Activated CD4-positive, alpha-beta memory T cell treated with anti-CD3 and anti-CD28 coated beads, Interleukin-2, amount 10 ng/mL, durations not matched to agents 7 days and 5 days (primary cell): ENCODE measurements around the gene JMJD1C. TPM values are rescaled to one million over a fixed set of nuclear protein-coding genes. Genes with fewer than 3 reads are reported as not detected.

Experiments
- CTCF ChIA-PET: fragments of 350-600 bp; sonication (Branson Sonifier 250); formaldehyde crosslinking; loops from one replicate; lab custom pipeline; 2021; ENCODE audit warnings: antibody characterized with exemption, inconsistent platforms; lab: Charles Lee
- POLR2A ChIA-PET: fragments of 350-600 bp; sonication (Branson Sonifier 250); formaldehyde crosslinking; loops from one replicate; lab custom pipeline; 2021; ENCODE audit warnings: antibody characterized with exemption; lab: Charles Lee
- DNase-seq: peaks from one replicate; pipeline ENCODE4 v3.0.0-alpha.2; 2020
- H3K27ac Mint-ChIP-seq: one replicate; pipeline ENCODE4 v1.8.0; 2021; ENCODE audit warnings: mild to moderate bottlenecking, mixed read lengths
- H3K27me3 Mint-ChIP-seq: one replicate; pipeline ENCODE4 v1.8.0; 2021; ENCODE audit warnings: mixed read lengths
- H3K36me3 Mint-ChIP-seq: one replicate; pipeline ENCODE4 v1.8.0; 2021; ENCODE audit warnings: low read depth, mixed read lengths
- H3K4me1 Mint-ChIP-seq: one replicate; pipeline ENCODE4 v1.8.0; 2021; ENCODE audit warnings: mixed read lengths
- H3K4me3 Mint-ChIP-seq: one replicate; pipeline ENCODE4 v1.8.0; 2021; ENCODE audit warnings: mild to moderate bottlenecking, mixed read lengths
- H3K9me3 Mint-ChIP-seq: one replicate; pipeline ENCODE4 v1.8.0; 2021; ENCODE audit warnings: mixed read lengths
- total RNA-seq, 2 experiments: library from RNA; stranded (reverse); gene quantifications; one replicate each; pipeline ENCODE4 v1.2.3, GENCODE V29; 2021

The JMJD1C gene
- total RNA-seq, 2 experiments from 2014 or later, result 65.6 to 66.8 TPM

GRCh38 chr10:63474488-63474887 is 8.7 kb upstream of the JMJD1C start:
- ChIA-PET POLR2A (no interaction called here), CTCF (no interaction called here)
- no peak overlapping the region for H3K27ac Mint-ChIP-seq
- no peaks in the 10 kb centered on the region for H3K27me3 Mint-ChIP-seq
- no peaks in the 10 kb centered on the region for H3K36me3 Mint-ChIP-seq
- H3K4me3 Mint-ChIP-seq, result no peak overlapping the region
- H3K9me3 Mint-ChIP-seq, result no peaks in the 10 kb centered on the region
- peaks cover 2% of the 10 kb centered on the region for H3K4me1 Mint-ChIP-seq
- DNase-seq, result no peak

DNA sequence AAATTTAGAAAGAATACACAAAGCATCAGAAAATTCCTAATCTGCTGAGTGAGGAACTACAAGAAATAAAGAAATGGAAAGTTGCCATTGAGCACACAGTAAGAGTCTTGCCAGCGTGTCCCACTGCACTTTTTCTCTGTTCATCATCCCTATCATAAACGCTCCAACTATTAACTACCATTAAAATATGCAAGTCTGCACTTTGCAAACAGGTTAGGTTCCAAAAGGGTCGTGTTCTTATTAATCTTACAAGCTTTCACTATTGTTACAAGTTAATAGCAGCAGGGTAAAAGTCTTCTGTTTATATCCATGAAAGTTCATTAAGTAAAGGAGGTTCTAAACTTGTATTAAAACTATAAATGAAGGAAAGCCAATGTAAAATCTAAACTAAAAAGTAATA is 5.2 kb upstream of the JMJD1C start:
- CTCF ChIA-PET, result no interaction called here
- H3K4me3 Mint-ChIP-seq, result no peak overlapping the region

GRCh38 chr10:63468947-63469346 is 3.2 kb upstream of the JMJD1C start:
- Mint-ChIP-seq H3K36me3 (peaks cover 2% of the 10 kb centered on the region), H3K4me1 (peaks cover 17% of the 10 kb centered on the region), H3K4me3 (no peak overlapping the region), H3K9me3 (no peaks in the 10 kb centered on the region), H3K27me3 (peaks cover 4% of the 10 kb centered on the region), H3K27ac (no peak overlapping the region)
- ChIA-PET POLR2A (no interaction called here), CTCF (no interaction called here)
- DNase-seq, result no peak

More for the DNA sequence above, 5.2 kb upstream of the JMJD1C start:
- Mint-ChIP-seq H3K9me3 (no peaks in the 10 kb centered on the region), H3K36me3 (peaks cover 2% of the 10 kb centered on the region), H3K27me3 (peaks cover 4% of the 10 kb centered on the region), H3K27ac (no peak overlapping the region), H3K4me1 (peaks cover 5% of the 10 kb centered on the region)
- POLR2A ChIA-PET, result no interaction called here
- no peak for DNase-seq

DNA sequence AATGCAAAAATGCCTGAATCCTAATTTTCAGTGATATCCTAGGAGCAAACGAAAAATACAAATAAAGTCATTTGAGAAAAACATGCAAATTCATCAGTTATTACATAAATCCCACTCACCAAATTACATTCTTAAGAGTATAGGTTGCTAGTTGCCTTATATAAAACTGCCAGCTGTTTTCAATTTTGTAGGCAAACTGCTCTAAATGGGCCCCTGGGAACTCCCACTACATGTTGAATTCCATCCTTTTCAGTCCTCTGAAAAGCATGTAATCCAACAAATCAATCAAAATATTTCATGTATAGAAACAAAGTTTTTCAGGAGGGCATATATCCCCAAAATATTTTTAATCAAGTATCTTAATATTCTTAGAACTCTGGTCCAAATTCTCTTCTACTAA is 2.1 kb upstream of the JMJD1C start:
- no peak overlapping the region for H3K4me3 Mint-ChIP-seq
- no peaks in the 10 kb centered on the region for H3K9me3 Mint-ChIP-seq
- peaks cover 17% of the 10 kb centered on the region for H3K4me1 Mint-ChIP-seq
- H3K27me3 Mint-ChIP-seq, result peaks cover 4% of the 10 kb centered on the region
- ChIA-PET CTCF (no interaction called here), POLR2A (no interaction called here)
- H3K27ac Mint-ChIP-seq, result no peak overlapping the region
- peaks cover 2% of the 10 kb centered on the region for H3K36me3 Mint-ChIP-seq
- no peak for DNase-seq

- DNase-seq, result peak; percentile 23
- ChIA-PET CTCF (interaction anchor here (0.9 to 2.5 kb wide), 5 partner anchors 16 to 300 kb away, joined by 3 to 9 read pairs (median 3); no protein-coding TSS in a partner anchor), POLR2A (interaction anchor here (0.6 to 1.7 kb wide), 3 partner anchors 198 to 216 kb away, joined by 3 to 5 read pairs (median 3); no protein-coding TSS in a partner anchor)
- no peaks in the 10 kb centered on the region for H3K9me3 Mint-ChIP-seq
- H3K4me1 Mint-ChIP-seq, result peaks cover 17% of the 10 kb centered on the region
- H3K27me3 Mint-ChIP-seq, result peaks cover 4% of the 10 kb centered on the region
- peaks cover 2% of the 10 kb centered on the region for H3K36me3 Mint-ChIP-seq
- H3K27ac Mint-ChIP-seq, result peak overlapping the region; percentile 63
- peak overlapping the region; percentile 89 for H3K4me3 Mint-ChIP-seq
Observed at GRCh38 chr10:63466144-63466935, 563 bp upstream of the JMJD1C start.

DNA sequence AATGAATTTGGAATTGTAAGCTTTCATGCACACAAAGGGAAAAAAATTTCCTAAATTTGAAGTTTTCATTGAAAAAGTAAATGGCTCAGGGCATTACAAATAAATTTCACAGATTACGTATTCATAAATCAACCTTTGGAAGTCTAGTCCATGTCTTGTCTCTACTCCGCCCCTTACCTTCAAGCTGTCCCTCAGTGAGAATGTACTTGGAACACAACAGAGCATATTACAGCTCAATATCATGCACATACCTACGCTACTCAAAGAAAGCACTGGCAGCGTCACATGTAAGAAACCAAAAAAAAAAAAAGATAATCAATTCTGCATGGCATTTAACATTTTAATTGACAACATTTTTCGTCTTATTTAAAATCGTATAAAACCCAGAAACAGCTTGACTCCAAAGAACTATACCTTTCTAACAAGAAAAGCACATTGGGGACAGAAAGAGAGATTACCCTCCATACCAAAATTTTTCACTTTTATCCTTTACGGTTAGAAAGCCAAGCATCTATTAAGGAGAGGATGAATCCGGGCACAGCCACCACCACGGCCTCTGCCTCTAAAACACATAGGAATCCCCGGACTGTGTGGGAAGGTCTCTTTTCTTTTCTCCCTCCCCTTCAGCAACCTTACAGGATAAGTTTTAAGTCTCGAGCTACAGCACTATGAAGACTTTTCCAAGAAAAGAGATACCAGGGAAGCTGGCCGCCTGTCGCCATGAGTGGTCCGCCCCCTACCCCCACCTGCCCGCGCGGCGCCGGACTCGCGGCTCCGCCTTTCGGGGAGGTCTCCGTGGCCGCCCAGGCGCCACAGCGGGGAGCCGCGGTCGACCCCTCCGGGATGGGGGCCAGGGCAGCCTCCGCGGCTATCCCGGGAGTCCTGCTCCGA is 1.1 kb downstream of the JMJD1C start:
- Mint-ChIP-seq H3K27me3 (peaks cover 4% of the 10 kb centered on the region), H3K9me3 (no peaks in the 10 kb centered on the region), H3K27ac (no peak overlapping the region), H3K36me3 (peaks cover 2% of the 10 kb centered on the region), H3K4me3 (peak overlapping the region; percentile 89), H3K4me1 (peaks cover 17% of the 10 kb centered on the region)
- ChIA-PET POLR2A (interaction anchor here (0.6 to 1.7 kb wide), 4 partner anchors 10 to 196 kb away, joined by 3 to 9 read pairs (median 7); partner anchors contain the start of gene REEP3), CTCF (interaction anchor here (0.7 to 2.5 kb wide), 5 partner anchors 164 to 256 kb away, joined by 3 to 9 read pairs (median 5); no protein-coding TSS in a partner anchor)
- DNase-seq, result no peak

DNA sequence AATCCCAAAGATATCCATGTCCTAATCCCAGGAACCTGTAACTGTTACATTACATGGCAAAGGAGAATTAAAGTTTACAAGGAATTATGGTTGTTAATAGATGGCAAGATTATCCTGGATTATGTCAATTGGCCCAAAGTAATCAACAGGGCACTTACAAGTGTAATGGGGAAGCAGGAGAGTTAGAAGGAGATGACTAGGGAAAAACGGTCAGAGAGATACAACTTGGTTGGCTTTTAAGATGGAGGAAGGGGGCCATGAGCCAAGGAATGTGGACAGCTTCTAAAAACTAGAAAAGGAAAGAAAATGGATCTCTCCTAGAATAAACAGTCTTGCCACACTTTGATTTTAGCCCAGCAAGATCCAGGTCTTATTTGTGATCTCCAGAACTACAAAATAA is 3.3 kb downstream of the JMJD1C start:
- Mint-ChIP-seq H3K4me1 (peaks cover 18% of the 10 kb centered on the region), H3K27me3 (peaks cover 4% of the 10 kb centered on the region), H3K36me3 (peaks cover 2% of the 10 kb centered on the region), H3K9me3 (no peaks in the 10 kb centered on the region), H3K27ac (no peak overlapping the region), H3K4me3 (no peak overlapping the region)
- CTCF ChIA-PET, result no interaction called here
- POLR2A ChIA-PET, result no interaction called here
- DNase-seq, result no peak

DNA sequence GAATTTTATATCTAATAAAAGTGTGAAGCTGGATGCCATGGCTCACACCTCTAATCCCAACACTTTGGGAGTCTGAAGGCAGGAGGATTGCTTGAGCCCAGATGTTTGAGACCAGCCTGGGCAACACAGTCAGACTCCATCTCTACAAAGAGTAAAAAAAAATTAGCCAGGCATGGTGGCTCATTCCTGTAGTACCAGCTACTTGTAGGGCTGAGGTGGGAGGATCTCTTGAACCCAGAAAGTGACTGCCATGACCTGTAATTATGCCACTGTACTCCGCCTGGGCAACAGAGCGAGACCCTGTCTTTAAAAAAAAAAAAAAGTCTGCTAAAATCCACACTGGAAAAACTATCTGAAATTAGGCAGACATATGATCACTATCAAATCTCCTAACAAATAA is 7.6 kb downstream of the JMJD1C start:
- CTCF ChIA-PET, result interaction anchor here (0.7 to 1.0 kb wide), 3 partner anchors 221 to 241 kb away, joined by 3 read pairs; no protein-coding TSS in a partner anchor

GRCh38 chr10:63457594-63457993 is 8.2 kb downstream of the JMJD1C start:
- Mint-ChIP-seq H3K9me3 (no peaks in the 10 kb centered on the region), H3K36me3 (peaks cover 8% of the 10 kb centered on the region), H3K4me1 (peaks cover 2% of the 10 kb centered on the region), H3K4me3 (no peak overlapping the region), H3K27ac (no peak overlapping the region), H3K27me3 (no peaks in the 10 kb centered on the region)
- CTCF ChIA-PET, result interaction anchor here (1.0 kb wide), 1 partner anchor 229 kb away, joined by 3 read pairs; no protein-coding TSS in a partner anchor
- DNase-seq, result no peak
- POLR2A ChIA-PET, result no interaction called here

More for the DNA sequence above, 7.6 kb downstream of the JMJD1C start:
- Mint-ChIP-seq H3K27me3 (no peaks in the 10 kb centered on the region), H3K4me1 (peaks cover 2% of the 10 kb centered on the region), H3K27ac (no peak overlapping the region), H3K4me3 (no peak overlapping the region), H3K36me3 (peaks cover 8% of the 10 kb centered on the region), H3K9me3 (no peaks in the 10 kb centered on the region)
- POLR2A ChIA-PET, result no interaction called here
- no peak for DNase-seq

- H3K27me3 Mint-ChIP-seq, result no peaks in the 10 kb centered on the region
- H3K9me3 Mint-ChIP-seq, result no peaks in the 10 kb centered on the region
- no peak overlapping the region for H3K4me3 Mint-ChIP-seq
- H3K27ac Mint-ChIP-seq, result no peak overlapping the region
- ChIA-PET CTCF (interaction anchor here (0.5 kb wide), 1 partner anchor 261 kb away, joined by 3 read pairs; no protein-coding TSS in a partner anchor), POLR2A (no interaction called here)
- H3K36me3 Mint-ChIP-seq, result peaks cover 8% of the 10 kb centered on the region
- no peak for DNase-seq
- peaks cover 2% of the 10 kb centered on the region for H3K4me1 Mint-ChIP-seq
Observed at GRCh38 chr10:63456437-63457210, 9.2 kb downstream of the JMJD1C start.

DNA sequence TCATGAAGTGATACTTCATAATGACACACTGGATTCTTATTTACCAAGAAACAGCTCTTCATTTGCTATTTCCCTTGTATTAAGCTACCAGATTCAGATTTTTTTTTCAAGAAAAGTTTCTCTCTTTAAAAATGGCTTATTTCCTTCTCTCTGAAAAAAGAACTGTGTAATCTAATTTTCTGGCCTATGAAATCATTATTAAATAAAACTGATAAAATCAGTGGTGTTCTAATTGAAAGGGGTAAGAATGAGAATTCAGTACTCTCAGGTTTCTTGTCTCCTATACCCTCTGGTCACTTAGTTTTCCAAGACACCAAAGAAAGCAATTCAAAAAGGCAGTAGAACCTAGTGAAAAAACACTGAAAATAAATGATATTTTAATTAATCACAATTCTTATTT is 10.3 kb downstream of the JMJD1C start:
- no peaks in the 10 kb centered on the region for H3K27me3 Mint-ChIP-seq
- peaks cover 8% of the 10 kb centered on the region for H3K36me3 Mint-ChIP-seq
- no peak for DNase-seq
- no peak overlapping the region for H3K4me3 Mint-ChIP-seq
- no peaks in the 10 kb centered on the region for H3K9me3 Mint-ChIP-seq
- POLR2A ChIA-PET, result no interaction called here
- no peak overlapping the region for H3K27ac Mint-ChIP-seq
- H3K4me1 Mint-ChIP-seq, result peaks cover 2% of the 10 kb centered on the region
- CTCF ChIA-PET, result no interaction called here

GRCh38 chr10:63454631-63455030 is 11.1 kb downstream of the JMJD1C start:
- peaks cover 2% of the 10 kb centered on the region for H3K4me1 Mint-ChIP-seq
- CTCF ChIA-PET, result interaction anchor here (0.6 to 1.6 kb wide), 3 partner anchors 43 to 266 kb away, joined by 3 to 5 read pairs (median 4); no protein-coding TSS in a partner anchor
- H3K4me3 Mint-ChIP-seq, result no peak overlapping the region
- no peaks in the 10 kb centered on the region for H3K27me3 Mint-ChIP-seq
- POLR2A ChIA-PET, result interaction anchor here (0.6 kb wide), 1 partner anchor 10 kb away, joined by 3 read pairs; no protein-coding TSS in a partner anchor
- DNase-seq, result no peak
- H3K9me3 Mint-ChIP-seq, result no peaks in the 10 kb centered on the region
- peaks cover 8% of the 10 kb centered on the region for H3K36me3 Mint-ChIP-seq
- no peak overlapping the region for H3K27ac Mint-ChIP-seq
